NOMO-1 (cell line): ENCODE results near the gene COPS2.
A peak's percentile ranks its signal among the peaks of the same experiment; 100 is the strongest.
"Not testable (repeated sequence)": the region's sequence is repeated elsewhere in the genome, so short reads cannot be mapped to it uniquely, and the experiment has no call there.

Experiments used
- DNase-seq, 2 experiments: peaks; one replicate each; lab custom pipeline; 2025; ENCODE audit not compliant: unreplicated experiment in 2 of 2; lab: John Stamatoyannopoulos, UW

COPS2 gene

GRCh38 chr15:49115062-49115461 is 40.3 kb downstream of the COPS2 start:
- DNase-seq: no peak

GRCh38 chr15:49110158-49110944 is 45.0 kb downstream of the COPS2 start:
- DNase-seq: no peak

GRCh38 chr15:49103002-49103401 is 52.4 kb downstream of the COPS2 start:
- no peak for DNase-seq

- DNase-seq: no peak
Observed at GRCh38 chr15:49101536-49101935, 53.9 kb downstream of the COPS2 start.

GRCh38 chr15:49096090-49096750 is 59.2 kb downstream of the COPS2 start:
- peak; percentile 17 to 41 for DNase-seq

- no peak for DNase-seq
Observed at GRCh38 chr15:49094923-49095322, 60.5 kb downstream of the COPS2 start.

- DNase-seq: no peak
Observed at GRCh38 chr15:49093252-49094105, 61.9 kb downstream of the COPS2 start.

- no peak for DNase-seq
Observed at GRCh38 chr15:49088996-49089395, 66.4 kb downstream of the COPS2 start.

GRCh38 chr15:49085696-49086459 is 69.5 kb downstream of the COPS2 start:
- no peak for DNase-seq

GRCh38 chr15:49084285-49084570 is 71.2 kb downstream of the COPS2 start:
- no peak for DNase-seq

- DNase-seq: no peak
Observed at GRCh38 chr15:49083401-49084284, 71.8 kb downstream of the COPS2 start.

GRCh38 chr15:49082960-49083359 is 72.4 kb downstream of the COPS2 start:
- no peak for DNase-seq

GRCh38 chr15:49079340-49080039 is 75.9 kb downstream of the COPS2 start:
- DNase-seq: no peak

- DNase-seq: peak; percentile 21 to 55
Observed at GRCh38 chr15:49075881-49076280, 79.5 kb downstream of the COPS2 start.

- not testable (repeated sequence) for DNase-seq
Observed at GRCh38 chr15:49074589-49075287, 80.7 kb downstream of the COPS2 start.
